ENCODE data around the gene LTF.

Gene LTF

GRCh38 chr3:46482632-46483350, 18.1 kb upstream of the LTF start:
- H3K4me1 ChIP-seq: no peaks in the 10 kb centered on the region

GRCh38 chr3:46481636-46482035, 16.9 kb upstream of the LTF start:
- Histone ChIP-seq H3K36me3 (no peaks in the 10 kb centered on the region), H3K27ac (no peak overlapping the region), H3K4me3 (no peak overlapping the region), H3K27me3 (peaks cover 0 to 24% of the 10 kb centered on the region in 2 donors), H3K9me3 (no peaks in the 10 kb centered on the region), H3K4me1 (no peaks in the 10 kb centered on the region)
- intact Hi-C loops (cut with DNase I; ENCODE audit: low total_unique reads): loop anchor here (10.0 kb wide), 1 partner anchor 153 kb away; no protein-coding TSS in a partner anchor
- no peak for DNase-seq
- TF ChIP-seq CTCF (IDR thresholded peaks at IDR 0.05): no peak

More at GRCh38 chr3:46482632-46483350, 18.1 kb upstream of the LTF start:
- no peak overlapping the region for H3K4me3 ChIP-seq
- no peak for TF ChIP-seq CTCF (IDR thresholded peaks at IDR 0.05)
- intact Hi-C loops (cut with DNase I; ENCODE audit: low total_unique reads): loop anchor here (10.0 kb wide), 1 partner anchor 152 kb away; no protein-coding TSS in a partner anchor
- H3K27ac ChIP-seq: no peak overlapping the region
- H3K27me3 ChIP-seq: peaks cover 0 to 27% of the 10 kb centered on the region in 2 donors
- no peaks in the 10 kb centered on the region for H3K36me3 ChIP-seq
- no peak for DNase-seq
- no peaks in the 10 kb centered on the region for H3K9me3 ChIP-seq

- no peaks in the 10 kb centered on the region for H3K9me3 ChIP-seq
- H3K27ac ChIP-seq: no peak overlapping the region
- no peak for DNase-seq
- intact Hi-C loops (cut with DNase I; ENCODE audit: low total_unique reads): loop anchor here (10.0 kb wide), 1 partner anchor 154 kb away; no protein-coding TSS in a partner anchor
- no peaks in the 10 kb centered on the region for H3K4me1 ChIP-seq
- H3K4me3 ChIP-seq: no peak overlapping the region
- peaks cover 0 to 24% of the 10 kb centered on the region in 2 donors for H3K27me3 ChIP-seq
- H3K36me3 ChIP-seq: no peaks in the 10 kb centered on the region
- TF ChIP-seq CTCF (IDR thresholded peaks at IDR 0.05): no peak
Observed at GRCh38 chr3:46480491-46481195, 15.9 kb upstream of the LTF start.

- intact Hi-C loops (cut with DNase I; ENCODE audit: low total_unique reads): loop anchor here (10.0 kb wide), 1 partner anchor 155 kb away; no protein-coding TSS in a partner anchor
- no peak for DNase-seq
- H3K36me3 ChIP-seq: no peaks in the 10 kb centered on the region
Observed at GRCh38 chr3:46479696-46480095, 15.0 kb upstream of the LTF start.

GRCh38 chr3:46479021-46479420, 14.3 kb upstream of the LTF start:
- intact Hi-C loops (cut with DNase I; ENCODE audit: low total_unique reads): no loop called here
- no peak for TF ChIP-seq CTCF (IDR thresholded peaks at IDR 0.05)
- H3K4me1 ChIP-seq: no peaks in the 10 kb centered on the region
- no peak overlapping the region for H3K4me3 ChIP-seq
- H3K27me3 ChIP-seq: peaks cover 0 to 24% of the 10 kb centered on the region in 2 donors
- no peaks in the 10 kb centered on the region for H3K36me3 ChIP-seq
- peaks cover 0 to 8% (median 0%) of the 10 kb centered on the region in 3 donors for H3K9me3 ChIP-seq
- DNase-seq: no peak
- H3K27ac ChIP-seq: no peak overlapping the region

More at GRCh38 chr3:46479696-46480095, 15.0 kb upstream of the LTF start:
- Histone ChIP-seq H3K27ac (no peak overlapping the region), H3K4me3 (no peak overlapping the region), H3K4me1 (no peaks in the 10 kb centered on the region), H3K9me3 (peaks cover 0 to 3% (median 0%) of the 10 kb centered on the region in 3 donors), H3K27me3 (peaks cover 0 to 24% of the 10 kb centered on the region in 2 donors)
- TF ChIP-seq CTCF (IDR thresholded peaks at IDR 0.05): no peak
